Neural progenitor cell (in vitro differentiated cells): ENCODE data around the gene ACTR1A. TPM values are rescaled to one million over a fixed set of nuclear protein-coding genes. Genes with fewer than 3 reads are reported as not detected.
A peak's percentile ranks its signal among the peaks of the same experiment; 100 is the strongest.

Experiments used
- DNase-seq: peaks from one replicate; pipeline ENCODE4 v3.0.0-alpha.2; 2016; ENCODE audit warnings: low spot score
- H2AFZ ChIP-seq: fragments of 200-600 bp; sonication (generic); replicated peaks from 2 replicates; pipeline ENCODE4 v1.6.1; 2016; ENCODE audit warnings: antibody characterized with exemption
- H3F3A ChIP-seq: fragments of 200-600 bp; sonication (generic); 2 replicates; pipeline ENCODE4 v1.6.1; 2016; ENCODE audit warnings: antibody characterized with exemption, low read depth
- H3K27ac ChIP-seq: fragments of 200-600 bp; sonication (generic); 2 replicates; pipeline ENCODE4 v1.5.1; 2016; ENCODE audit warnings: mild to moderate bottlenecking
- H3K27me3 ChIP-seq: fragments of 200-600 bp; sonication (generic); 2 replicates; pipeline ENCODE4 v1.6.1; 2016; ENCODE audit warnings: mild to moderate bottlenecking, moderate library complexity
- H3K36me3 ChIP-seq: fragments of 200-600 bp; sonication (generic); 2 replicates; pipeline ENCODE4 v1.5.1; 2016
- H3K4me1 ChIP-seq: fragments of 200-600 bp; sonication (generic); 2 replicates; pipeline ENCODE4 v1.6.1; 2016; ENCODE audit warnings: mixed run types
- H3K4me2 ChIP-seq: fragments of 200-600 bp; sonication (generic); 2 replicates; pipeline ENCODE4 v1.6.1; 2016
- H3K4me3 ChIP-seq: fragments of 200-600 bp; sonication (generic); 2 replicates; pipeline ENCODE4 v1.5.1; 2016
- H3K79me2 ChIP-seq: fragments of 200-600 bp; sonication (generic); 2 replicates; pipeline ENCODE4 v1.6.1; 2016; ENCODE audit warnings: low read depth
- H3K9ac ChIP-seq: fragments of 200-600 bp; sonication (generic); 2 replicates; pipeline ENCODE4 v1.6.1; 2016
- H3K9me3 ChIP-seq: fragments of 200-600 bp; sonication (generic); 2 replicates; pipeline ENCODE4 v1.5.1; 2016; ENCODE audit warnings: low read depth
- H4K20me1 ChIP-seq: fragments of 200-600 bp; sonication (generic); 2 replicates; pipeline ENCODE4 v1.6.1; 2016; ENCODE audit warnings: low read depth
- H3K27ac Mint-ChIP-seq: 3 replicates; pipeline ENCODE4 v1.8.0; 2021; ENCODE audit warnings: mixed read lengths
- H3K27me3 Mint-ChIP-seq: 2 replicates; pipeline ENCODE4 v1.8.0; 2022; ENCODE audit warnings: low read depth, mild to moderate bottlenecking, inconsistent platforms, moderate library complexity, mixed read lengths; ENCODE audit not compliant: insufficient read depth
- H3K36me3 Mint-ChIP-seq: 3 replicates; pipeline ENCODE4 v1.8.0; 2021; ENCODE audit warnings: mixed read lengths
- H3K4me1 Mint-ChIP-seq: 3 replicates; pipeline ENCODE4 v1.8.0; 2021; ENCODE audit warnings: mixed read lengths
- H3K4me3 Mint-ChIP-seq: 3 replicates; pipeline ENCODE4 v1.8.0; 2021; ENCODE audit warnings: mild to moderate bottlenecking, moderate library complexity, mixed read lengths
- H3K9me3 Mint-ChIP-seq: 3 replicates; pipeline ENCODE4 v1.8.0; 2020; ENCODE audit warnings: mixed read lengths
- EZH2 ChIP-seq: fragments of 200-600 bp; sonication (generic); IDR thresholded peaks from 2 replicates; pipeline ENCODE4 v1.6.1; 2017; ENCODE audit warnings: antibody characterized with exemption, mild to moderate bottlenecking, moderate library complexity
- EZH2phosphoT487 ChIP-seq: fragments of 200-600 bp; sonication (generic); IDR thresholded peaks from 2 replicates; pipeline ENCODE4 v1.6.1; 2017; ENCODE audit warnings: antibody characterized with exemption
- total RNA-seq: library from RNA; depleted of rRNA; stranded (reverse); fragments of >200 nt; gene quantifications from 2 replicates; pipeline ENCODE4 v1.2.3, GENCODE V29; 2015; ENCODE audit warnings: low replicate concordance
- TF ChIP-seq, protein P1 (sequence below): fragments of 200-600 bp; sonication (generic); IDR thresholded peaks from 2 replicates; pipeline ENCODE4 v1.5.1; 2017; ENCODE audit warnings: antibody characterized with exemption, mild to moderate bottlenecking

The ACTR1A gene
- total RNA-seq, 1 donor from 2014 or later = 86.9 TPM

DNA sequence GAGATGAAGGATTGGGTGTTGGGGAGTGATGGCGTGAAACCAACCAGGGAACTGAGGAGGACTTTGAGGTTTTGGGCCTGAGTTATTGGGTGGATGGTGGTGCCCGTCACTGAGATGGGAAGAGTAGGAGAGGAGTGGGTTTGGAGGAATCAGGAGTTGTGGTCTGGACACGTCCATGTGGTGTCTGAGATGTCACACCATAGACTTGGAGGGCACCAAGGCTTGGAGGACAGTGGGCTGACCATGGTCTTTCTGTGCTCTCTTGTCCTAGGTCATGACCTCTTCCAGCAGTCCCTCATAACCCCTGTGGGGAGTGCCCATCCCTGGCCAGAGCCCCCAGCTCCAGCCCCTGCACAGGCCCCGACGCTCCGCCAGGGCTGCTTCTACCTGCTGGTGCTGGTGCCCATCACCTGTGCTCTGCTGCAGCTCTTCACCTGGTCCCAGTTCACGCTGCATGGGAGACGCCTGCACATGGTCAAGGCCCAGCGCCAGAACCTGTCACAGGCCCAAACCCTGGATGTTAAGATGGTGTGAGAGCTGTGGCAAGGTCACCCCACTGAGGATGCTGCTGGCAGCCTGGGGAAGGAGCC lies 27.0 kb downstream of the ACTR1A start:
- H3K27ac ChIP-seq = no peak overlapping the region
- Mint-ChIP-seq H3K4me1 (no peaks in the 10 kb centered on the region), H3K9me3 (no peaks in the 10 kb centered on the region), H3K27ac (peak overlapping the region; percentile 65), H3K27me3 (peaks cover 4% of the 10 kb centered on the region), H3K36me3 (peaks cover 5% of the 10 kb centered on the region), H3K4me3 (peak overlapping the region; percentile 29)
- H3K4me2 ChIP-seq = no peak overlapping the region
- no peaks in the 10 kb centered on the region for H3K27me3 ChIP-seq
- H3K4me3 ChIP-seq = no peak overlapping the region
- H3K36me3 ChIP-seq = no peaks in the 10 kb centered on the region
- no peaks in the 10 kb centered on the region for H3K9me3 ChIP-seq
- no peak for DNase-seq
- no peaks in the 10 kb centered on the region for H3K79me2 ChIP-seq
- peaks cover 12% of the 10 kb centered on the region for H3F3A ChIP-seq
- TF ChIP-seq, protein P1, sequence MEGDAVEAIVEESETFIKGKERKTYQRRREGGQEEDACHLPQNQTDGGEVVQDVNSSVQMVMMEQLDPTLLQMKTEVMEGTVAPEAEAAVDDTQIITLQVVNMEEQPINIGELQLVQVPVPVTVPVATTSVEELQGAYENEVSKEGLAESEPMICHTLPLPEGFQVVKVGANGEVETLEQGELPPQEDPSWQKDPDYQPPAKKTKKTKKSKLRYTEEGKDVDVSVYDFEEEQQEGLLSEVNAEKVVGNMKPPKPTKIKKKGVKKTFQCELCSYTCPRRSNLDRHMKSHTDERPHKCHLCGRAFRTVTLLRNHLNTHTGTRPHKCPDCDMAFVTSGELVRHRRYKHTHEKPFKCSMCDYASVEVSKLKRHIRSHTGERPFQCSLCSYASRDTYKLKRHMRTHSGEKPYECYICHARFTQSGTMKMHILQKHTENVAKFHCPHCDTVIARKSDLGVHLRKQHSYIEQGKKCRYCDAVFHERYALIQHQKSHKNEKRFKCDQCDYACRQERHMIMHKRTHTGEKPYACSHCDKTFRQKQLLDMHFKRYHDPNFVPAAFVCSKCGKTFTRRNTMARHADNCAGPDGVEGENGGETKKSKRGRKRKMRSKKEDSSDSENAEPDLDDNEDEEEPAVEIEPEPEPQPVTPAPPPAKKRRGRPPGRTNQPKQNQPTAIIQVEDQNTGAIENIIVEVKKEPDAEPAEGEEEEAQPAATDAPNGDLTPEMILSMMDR = no peak
- no peak for TF ChIP-seq EZH2
- TF ChIP-seq EZH2phosphoT487 = no peak
- peaks cover 15% of the 10 kb centered on the region for H4K20me1 ChIP-seq
- no peak overlapping the region for H3K9ac ChIP-seq
- H3K4me1 ChIP-seq = no peaks in the 10 kb centered on the region
- no peak overlapping the region for H2AFZ ChIP-seq

DNA sequence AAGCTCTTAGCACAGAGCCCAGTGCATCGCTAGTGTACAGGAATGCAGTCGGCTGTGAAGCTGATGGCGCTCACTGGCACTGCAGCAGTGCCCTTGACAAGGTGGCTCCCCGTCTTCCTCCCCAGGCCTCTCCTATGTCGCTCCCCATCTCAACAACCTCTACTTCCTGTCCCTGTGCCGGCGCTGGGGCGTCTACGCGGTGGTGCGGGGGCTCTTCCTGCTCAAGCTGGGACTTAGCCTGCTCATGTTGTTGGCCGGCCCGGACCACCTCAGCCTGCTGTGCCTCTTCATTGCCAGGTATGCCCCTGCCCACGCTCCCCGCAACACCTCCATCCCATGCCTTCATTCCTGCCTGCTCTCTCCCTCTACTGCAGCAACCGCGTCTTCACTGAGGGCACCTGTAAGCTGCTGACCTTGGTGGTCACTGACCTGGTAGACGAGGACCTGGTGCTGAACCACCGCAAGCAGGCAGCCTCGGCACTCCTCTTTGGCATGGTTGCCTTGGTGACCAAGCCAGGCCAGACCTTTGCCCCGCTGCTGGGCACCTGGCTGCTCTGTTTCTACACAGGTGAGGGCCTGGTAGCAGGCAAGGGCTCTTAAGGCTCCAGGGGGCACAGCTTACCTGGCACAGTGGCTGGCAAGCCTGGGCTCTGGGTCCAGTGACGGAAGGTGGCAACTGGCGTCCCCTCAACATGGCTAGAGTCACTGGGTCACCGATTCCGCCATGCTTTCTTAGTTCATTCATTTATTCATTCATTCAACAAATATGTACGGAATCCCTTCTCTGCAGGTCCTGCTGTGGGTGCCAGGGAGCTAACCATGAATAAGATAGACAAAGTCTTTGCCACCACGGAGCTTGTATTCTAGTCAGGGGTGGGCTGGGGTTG lies 28.8 kb downstream of the ACTR1A start:
- no peak overlapping the region for H3K27ac Mint-ChIP-seq
- Histone ChIP-seq H3F3A (peaks cover under 1% of the 10 kb centered on the region), H3K4me1 (no peaks in the 10 kb centered on the region), H3K27ac (no peak overlapping the region), H3K9ac (no peak overlapping the region), H3K4me3 (no peak overlapping the region), H3K4me2 (no peak overlapping the region), H4K20me1 (peaks cover 4% of the 10 kb centered on the region), H3K36me3 (no peaks in the 10 kb centered on the region), H3K27me3 (no peaks in the 10 kb centered on the region), H2AFZ (no peak overlapping the region), H3K9me3 (no peaks in the 10 kb centered on the region), H3K79me2 (no peaks in the 10 kb centered on the region)
- peaks cover 4% of the 10 kb centered on the region for H3K27me3 Mint-ChIP-seq
- H3K36me3 Mint-ChIP-seq = peaks cover 3% of the 10 kb centered on the region
- no peaks in the 10 kb centered on the region for H3K4me1 Mint-ChIP-seq
- no peak overlapping the region for H3K4me3 Mint-ChIP-seq
- DNase-seq = no peak
- no peaks in the 10 kb centered on the region for H3K9me3 Mint-ChIP-seq
- TF ChIP-seq EZH2 (no peak), EZH2phosphoT487 (no peak)
- TF ChIP-seq, protein P1 = no peak

DNA sequence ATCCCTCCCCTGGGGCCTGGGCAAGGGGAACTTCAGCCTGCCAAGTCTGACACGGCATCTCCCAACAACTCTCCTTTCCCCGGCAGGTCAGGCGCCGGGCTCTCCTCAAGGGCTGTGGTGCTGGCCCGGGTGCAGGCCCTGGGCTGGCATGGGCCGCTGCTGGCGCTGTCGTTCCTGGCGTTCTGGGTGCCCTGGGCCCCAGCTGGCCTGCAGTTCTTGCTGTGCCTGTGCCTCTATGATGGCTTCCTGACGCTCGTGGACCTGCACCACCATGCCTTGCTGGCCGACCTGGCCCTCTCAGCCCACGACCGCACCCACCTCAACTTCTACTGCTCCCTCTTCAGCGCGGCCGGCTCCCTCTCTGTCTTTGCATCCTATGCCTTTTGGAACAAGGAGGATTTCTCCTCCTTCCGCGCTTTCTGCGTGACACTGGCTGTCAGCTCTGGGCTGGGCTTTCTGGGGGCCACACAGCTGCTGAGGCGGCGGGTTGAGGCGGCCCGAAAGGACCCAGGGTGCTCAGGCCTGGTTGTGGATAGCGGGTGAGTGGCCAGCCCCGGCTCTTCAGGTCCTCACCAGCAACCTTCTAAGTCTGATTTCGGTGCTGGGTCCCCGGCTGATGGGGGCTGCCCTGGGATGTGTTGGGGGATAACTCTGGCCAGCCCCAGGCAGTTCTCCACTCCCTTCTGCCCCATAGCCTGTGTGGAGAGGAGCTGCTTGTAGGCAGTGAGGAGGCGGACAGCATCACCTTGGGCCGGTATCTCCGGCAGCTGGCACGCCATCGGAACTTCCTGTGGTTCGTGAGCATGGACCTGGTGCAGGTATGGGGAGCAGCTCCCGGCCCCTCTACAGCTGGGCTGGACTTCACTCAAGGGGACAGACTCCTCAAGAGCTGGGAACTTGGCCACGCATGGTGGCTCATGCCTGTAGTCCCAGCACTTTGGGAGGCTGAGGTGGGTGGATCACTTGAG lies 31.6 kb downstream of the ACTR1A start:
- no peak for TF ChIP-seq EZH2
- TF ChIP-seq, protein P1 = no peak
- no peak for TF ChIP-seq EZH2phosphoT487
- no peak overlapping the region for H3K9ac ChIP-seq
- Mint-ChIP-seq H3K4me1 (no peaks in the 10 kb centered on the region), H3K9me3 (no peaks in the 10 kb centered on the region), H3K36me3 (peaks cover 3% of the 10 kb centered on the region), H3K4me3 (no peak overlapping the region), H3K27ac (no peak overlapping the region), H3K27me3 (peaks cover 4% of the 10 kb centered on the region)
- no peaks in the 10 kb centered on the region for H3K27me3 ChIP-seq
- no peak for DNase-seq
- no peaks in the 10 kb centered on the region for H3K36me3 ChIP-seq
- no peak overlapping the region for H2AFZ ChIP-seq
- no peak overlapping the region for H3K27ac ChIP-seq
- H3K79me2 ChIP-seq = no peaks in the 10 kb centered on the region
- H4K20me1 ChIP-seq = no peaks in the 10 kb centered on the region
- no peak overlapping the region for H3K4me3 ChIP-seq
- H3K4me1 ChIP-seq = no peaks in the 10 kb centered on the region
- H3F3A ChIP-seq = no peaks in the 10 kb centered on the region
- no peaks in the 10 kb centered on the region for H3K9me3 ChIP-seq
- no peak overlapping the region for H3K4me2 ChIP-seq
